ENCODE measurements around the gene LATS1. TPM values are rescaled to one million over a fixed set of nuclear protein-coding genes. Genes with fewer than 3 reads are reported as not detected.
A peak's percentile ranks its signal among the peaks of the same experiment; 100 is the strongest.

The LATS1 gene
- total RNA-seq, 6 donors from 2014 or later: 23.1 to 34.4 (median 29.9) TPM

- Histone ChIP-seq H3K4me3 (no peak overlapping the region), H3K27me3 (no peaks in the 10 kb centered on the region), H3K9me3 (no peaks in the 10 kb centered on the region), H3K27ac (peak overlapping the region; percentile 15 to 60 (median 52)), H3K36me3 (peaks cover 21 to 70% (median 33%) of the 10 kb centered on the region in 4 donors), H3K4me1 (peaks cover 0 to 8% (median 4%) of the 10 kb centered on the region in 4 donors)
- WGBS, 2 donors: 76 to 80% methylated on average over 4 of the region's 4 CpGs
- DNase-seq (no peak), ATAC-seq (ENCODE audit: low FRiP score in 2 of 2) (peak in 1 of 2 donors; percentile 58)
- TF ChIP-seq EP300 (IDR thresholded peaks at IDR 0.05) (no peak), POLR2A (IDR thresholded peaks at IDR 0.05) (no peak), CTCF (IDR thresholded peaks at IDR 0.05) (no peak), POLR2AphosphoS5 (IDR thresholded peaks at IDR 0.05) (no peak)
These were observed 10.0 kb upstream of the LATS1 start for GRCh38 chr6:149727793-149728498.

GRCh38 chr6:149725785-149726184, 7.9 kb upstream of the LATS1 start:
- ATAC-seq (ENCODE audit: low FRiP score in 2 of 2) (no peak), DNase-seq (no peak)
- no peaks in the 10 kb centered on the region for H3K9me3 ChIP-seq
- H3K4me3 ChIP-seq: no peak overlapping the region
- H3K27me3 ChIP-seq: no peaks in the 10 kb centered on the region
- peaks cover 13 to 49% (median 21%) of the 10 kb centered on the region in 4 donors for H3K36me3 ChIP-seq
- WGBS, 2 donors: 82 to 92% methylated on average over 3 of the region's 3 CpGs
- no peak for TF ChIP-seq EP300 (IDR thresholded peaks at IDR 0.05)
- no peak for TF ChIP-seq POLR2A (IDR thresholded peaks at IDR 0.05)
- TF ChIP-seq POLR2AphosphoS5 (IDR thresholded peaks at IDR 0.05): no peak
- no peak for TF ChIP-seq CTCF (IDR thresholded peaks at IDR 0.05)
- no peak overlapping the region for H3K27ac ChIP-seq
- H3K4me1 ChIP-seq: peaks cover 0 to 8% (median 4%) of the 10 kb centered on the region in 4 donors

GRCh38 chr6:149723771-149724417, 6.0 kb upstream of the LATS1 start:
- TF ChIP-seq POLR2AphosphoS5 (IDR thresholded peaks at IDR 0.05) (no peak), POLR2A (IDR thresholded peaks at IDR 0.05) (no peak), EP300 (IDR thresholded peaks at IDR 0.05) (no peak), CTCF (IDR thresholded peaks at IDR 0.05) (peak; percentile 33 to 65 (median 56))
- Histone ChIP-seq H3K36me3 (peaks cover 3 to 30% (median 7%) of the 10 kb centered on the region in 4 donors), H3K4me3 (no peak overlapping the region), H3K27ac (no peak overlapping the region), H3K9me3 (no peaks in the 10 kb centered on the region), H3K4me1 (peaks cover 0 to 7% (median 3%) of the 10 kb centered on the region in 4 donors), H3K27me3 (no peaks in the 10 kb centered on the region)
- ATAC-seq (ENCODE audit: low FRiP score in 2 of 2): peak in 1 of 2 donors; percentile 93
- peak in 1 of 2 donors; percentile 51 for DNase-seq
- WGBS, 2 donors: 62 to 69% methylated on average over 10 of the region's 10 CpGs

- Histone ChIP-seq H3K36me3 (peaks cover 0 to 24% (median 3%) of the 10 kb centered on the region in 4 donors), H3K4me3 (no peak overlapping the region), H3K9me3 (no peaks in the 10 kb centered on the region), H3K27me3 (no peaks in the 10 kb centered on the region), H3K27ac (no peak overlapping the region), H3K4me1 (peaks cover 2 to 13% (median 5%) of the 10 kb centered on the region in 4 donors)
- TF ChIP-seq CTCF (IDR thresholded peaks at IDR 0.05) (no peak), EP300 (IDR thresholded peaks at IDR 0.05) (no peak), POLR2AphosphoS5 (IDR thresholded peaks at IDR 0.05) (no peak), POLR2A (IDR thresholded peaks at IDR 0.05) (no peak)
- ATAC-seq (ENCODE audit: low FRiP score in 2 of 2): no peak
- 86 to 92% methylated on average over 4 of the region's 4 CpGs for WGBS, 2 donors
- no peak for DNase-seq
These were observed 5.4 kb upstream of the LATS1 start for GRCh38 chr6:149723262-149723661.

All from upper lobe of left lung (tissue), 6 donors.